Calu3 (cell line): Measurements from ENCODE around the gene SCFD2. TPM values are rescaled to one million over a fixed set of nuclear protein-coding genes. Genes with fewer than 3 reads are reported as not detected.

Experiments used
- BruUV-seq: library from RNA; stranded (reverse); fragments of 400-500 nt; replicated peaks from 2 replicates; lab custom pipeline; 2021; lab: Mats Ljungman, UMichigan
- CTCF ChIA-PET: fragments of 300-600 bp; sonication (Branson Sonifier 250); formaldehyde crosslinking; loops from one replicate; lab custom pipeline; 2022; ENCODE audit warnings: antibody characterized with exemption; lab: Charles Lee
- DNase-seq: peaks from one replicate; pipeline ENCODE4 v3.0.0; 2022
- H3K27ac Mint-ChIP-seq: one replicate; pipeline ENCODE4 v1.8.0; 2022; ENCODE audit warnings: mixed read lengths; ENCODE audit not compliant: unreplicated experiment
- H3K27me3 Mint-ChIP-seq: one replicate; pipeline ENCODE4 v1.8.0; 2022; ENCODE audit warnings: mixed read lengths; ENCODE audit not compliant: unreplicated experiment
- H3K36me3 Mint-ChIP-seq: one replicate; pipeline ENCODE4 v1.8.0; 2022; ENCODE audit warnings: mild to moderate bottlenecking, moderate library complexity, mixed read lengths; ENCODE audit not compliant: insufficient read depth, unreplicated experiment
- H3K4me1 Mint-ChIP-seq: one replicate; pipeline ENCODE4 v1.8.0; 2022; ENCODE audit warnings: mild to moderate bottlenecking, low read depth, mixed read lengths; ENCODE audit not compliant: unreplicated experiment
- H3K4me3 Mint-ChIP-seq: one replicate; pipeline ENCODE4 v1.8.0; 2022; ENCODE audit warnings: mild to moderate bottlenecking, low read depth, moderate library complexity, mixed read lengths; ENCODE audit not compliant: unreplicated experiment
- H3K9me3 Mint-ChIP-seq: one replicate; pipeline ENCODE4 v1.8.0; 2022; ENCODE audit warnings: low read depth, mixed read lengths; ENCODE audit not compliant: unreplicated experiment
- intact Hi-C: fragments of 100-400 bp; cut with micrococcal nuclease; formaldehyde crosslinking; loops from one replicate; pipeline ENCODE4 v1.10.0; 2022; ENCODE audit not compliant: unreplicated experiment
- total RNA-seq: library from RNA; stranded (reverse); gene quantifications from 2 replicates; pipeline ENCODE4 v1.2.3, GENCODE V29; 2022
- TF ChIP-seq, protein P1 (sequence below): fragments of 200-600 bp; IDR thresholded peaks from one replicate; pipeline ENCODE4 v1.8.0; 2022; ENCODE audit warnings: antibody characterized with exemption; ENCODE audit not compliant: unreplicated experiment

Gene SCFD2
- total RNA-seq, 1 experiment from 2014 or later, result 16.7 TPM

GRCh38 chr4:53088152-53088551 is 277.7 kb downstream of the SCFD2 start:
- CTCF ChIA-PET, result no interaction called here
- H3K9me3 Mint-ChIP-seq, result peaks cover 10% of the 10 kb centered on the region
- TF ChIP-seq, protein P1, sequence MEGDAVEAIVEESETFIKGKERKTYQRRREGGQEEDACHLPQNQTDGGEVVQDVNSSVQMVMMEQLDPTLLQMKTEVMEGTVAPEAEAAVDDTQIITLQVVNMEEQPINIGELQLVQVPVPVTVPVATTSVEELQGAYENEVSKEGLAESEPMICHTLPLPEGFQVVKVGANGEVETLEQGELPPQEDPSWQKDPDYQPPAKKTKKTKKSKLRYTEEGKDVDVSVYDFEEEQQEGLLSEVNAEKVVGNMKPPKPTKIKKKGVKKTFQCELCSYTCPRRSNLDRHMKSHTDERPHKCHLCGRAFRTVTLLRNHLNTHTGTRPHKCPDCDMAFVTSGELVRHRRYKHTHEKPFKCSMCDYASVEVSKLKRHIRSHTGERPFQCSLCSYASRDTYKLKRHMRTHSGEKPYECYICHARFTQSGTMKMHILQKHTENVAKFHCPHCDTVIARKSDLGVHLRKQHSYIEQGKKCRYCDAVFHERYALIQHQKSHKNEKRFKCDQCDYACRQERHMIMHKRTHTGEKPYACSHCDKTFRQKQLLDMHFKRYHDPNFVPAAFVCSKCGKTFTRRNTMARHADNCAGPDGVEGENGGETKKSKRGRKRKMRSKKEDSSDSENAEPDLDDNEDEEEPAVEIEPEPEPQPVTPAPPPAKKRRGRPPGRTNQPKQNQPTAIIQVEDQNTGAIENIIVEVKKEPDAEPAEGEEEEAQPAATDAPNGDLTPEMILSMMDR, result no peak

DNA sequence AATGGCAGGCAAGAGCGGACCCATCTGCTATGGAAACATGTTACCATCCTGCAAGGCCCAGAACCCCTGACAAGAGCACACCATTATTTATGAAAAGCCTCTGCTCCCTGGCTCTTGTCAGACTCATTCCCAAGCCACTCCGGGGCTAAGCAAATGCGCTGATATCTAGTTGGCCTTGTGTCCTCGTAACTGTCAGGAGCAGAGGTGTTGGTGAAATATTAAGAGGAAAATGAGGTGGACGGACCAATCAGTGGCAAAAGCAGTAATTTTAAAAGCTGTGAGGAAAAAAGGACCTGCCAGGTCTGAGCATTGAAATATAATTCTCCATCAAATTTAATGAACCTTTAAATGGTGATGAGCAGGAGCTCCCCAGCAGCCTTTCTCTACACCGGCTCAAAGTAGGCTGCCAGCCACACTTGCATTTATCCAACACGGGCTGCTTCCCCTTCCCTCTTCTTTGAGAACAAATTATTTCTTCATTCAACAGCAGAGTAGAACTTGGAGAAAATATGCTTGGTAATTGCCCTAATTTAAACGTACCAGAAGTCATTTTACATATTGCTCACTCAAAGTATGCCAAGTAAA is 289.4 kb downstream of the SCFD2 start:
- Mint-ChIP-seq H3K27me3 (no peaks in the 10 kb centered on the region), H3K27ac (no peak overlapping the region), H3K4me1 (no peaks in the 10 kb centered on the region), H3K36me3 (no peaks in the 10 kb centered on the region), H3K9me3 (no peaks in the 10 kb centered on the region), H3K4me3 (no peak overlapping the region)
- TF ChIP-seq, protein P1, result no peak
- CTCF ChIA-PET, result no interaction called here
- no peak for DNase-seq
- intact Hi-C loops, result no loop called here
- BruUV-seq, result no TSS peak

More at GRCh38 chr4:53088152-53088551, 277.7 kb downstream of the SCFD2 start:
- Mint-ChIP-seq H3K27ac (no peak overlapping the region), H3K4me1 (no peaks in the 10 kb centered on the region), H3K4me3 (no peak overlapping the region), H3K36me3 (no peaks in the 10 kb centered on the region), H3K27me3 (no peaks in the 10 kb centered on the region)
- DNase-seq, result no peak
- intact Hi-C loops, result no loop called here
- BruUV-seq, result no TSS peak

DNA sequence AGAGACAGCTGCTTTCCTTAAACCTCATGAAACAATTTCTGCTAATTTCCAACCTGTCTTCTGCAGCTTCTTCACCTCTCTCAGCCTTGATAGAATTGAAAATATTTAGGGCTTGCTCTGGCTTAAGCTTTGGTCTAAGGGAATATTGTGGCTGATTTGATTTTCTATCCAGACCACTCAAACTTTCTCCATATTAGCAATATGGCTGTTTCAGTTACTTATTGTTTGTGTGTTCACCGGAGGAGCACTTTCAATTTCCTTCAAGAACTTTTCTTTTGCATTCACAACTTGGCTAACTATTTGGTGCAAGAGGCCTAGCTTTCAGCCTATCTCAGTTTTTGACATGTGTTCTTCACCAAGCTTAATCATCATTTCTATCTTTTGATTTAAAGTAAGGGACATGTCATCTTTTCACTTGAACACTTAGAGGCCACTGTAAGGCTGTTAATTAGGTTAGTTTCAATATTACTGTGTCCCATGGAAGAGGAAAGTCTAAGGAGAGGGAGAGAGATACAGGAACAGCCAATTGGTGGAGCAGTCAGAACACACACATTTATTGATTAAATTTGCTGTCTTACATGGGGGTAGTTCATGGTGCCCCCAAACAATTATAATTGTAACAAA is 290.6 kb downstream of the SCFD2 start:
- intact Hi-C loops, result no loop called here
- Mint-ChIP-seq H3K9me3 (no peaks in the 10 kb centered on the region), H3K4me1 (no peaks in the 10 kb centered on the region), H3K36me3 (no peaks in the 10 kb centered on the region), H3K27me3 (no peaks in the 10 kb centered on the region), H3K27ac (no peak overlapping the region), H3K4me3 (no peak overlapping the region)
- BruUV-seq, result no TSS peak
- CTCF ChIA-PET, result no interaction called here
- TF ChIP-seq, protein P1, result no peak
- DNase-seq, result no peak

- Mint-ChIP-seq H3K27me3 (no peaks in the 10 kb centered on the region), H3K4me3 (no peak overlapping the region), H3K27ac (no peak overlapping the region), H3K9me3 (peaks cover 2% of the 10 kb centered on the region), H3K4me1 (no peaks in the 10 kb centered on the region), H3K36me3 (no peaks in the 10 kb centered on the region)
- CTCF ChIA-PET, result interaction anchor here (0.5 kb wide), 1 partner anchor 765 kb away, joined by 4 read pairs; no protein-coding TSS in a partner anchor
- intact Hi-C loops, result no loop called here
- TF ChIP-seq, protein P1, result no peak
- no TSS peak for BruUV-seq
- no peak for DNase-seq
Measured at GRCh38 chr4:53068755-53069330, 297.0 kb downstream of the SCFD2 start.
